GM12891 (cell line): Measurements from ENCODE around the gene BCL11A.

Experiments used
- DNase-seq: peaks from one replicate; pipeline ENCODE4 v3.0.0; 2011; ENCODE audit warnings: low spot score; ENCODE audit not compliant: insufficient read length
- FAIRE-seq: peaks from 2 replicates; lab custom pipeline; 2011; peaks lifted over from hg19 to GRCh38; lab: Jason Lieb, UNC
- PAX5 ChIP-seq: IDR thresholded peaks from 2 replicates; pipeline ENCODE4 v1.6.1; 2011; ENCODE audit warnings: low read length, moderate library complexity, mild to moderate bottlenecking; ENCODE audit not compliant: insufficient read depth, severe bottlenecking
- POLR2A ChIP-seq: IDR thresholded peaks from 2 replicates; pipeline ENCODE4 v1.6.1; 2011; ENCODE audit warnings: low read depth, low read length, control low read depth
- POLR2AphosphoS5 ChIP-seq: IDR thresholded peaks from 2 replicates; pipeline ENCODE4 v1.6.1; 2011; ENCODE audit warnings: low read depth, low read length, control low read depth
- POU2F2 ChIP-seq: IDR thresholded peaks from 2 replicates; pipeline ENCODE4 v1.6.1; 2011; ENCODE audit warnings: low read depth, mild to moderate bottlenecking, control low read depth, low read length, moderate library complexity
- SPI1 ChIP-seq: IDR thresholded peaks from 2 replicates; pipeline ENCODE4 v1.6.1; 2011; ENCODE audit warnings: low read depth, low read length, control low read depth
- TAF1 ChIP-seq: IDR thresholded peaks from 2 replicates; pipeline ENCODE4 v1.6.1; 2011; ENCODE audit warnings: low read depth, low read length, control low read depth

Gene BCL11A

GRCh38 chr2:60490848-60491247 lies 62.6 kb downstream of the BCL11A start:
- TF ChIP-seq SPI1 (no peak), POLR2AphosphoS5 (no peak), POU2F2 (no peak), TAF1 (no peak), POLR2A (no peak), PAX5 (no peak)
- FAIRE-seq (peak; percentile 45), DNase-seq (no peak)

- TF ChIP-seq TAF1 (no peak), POLR2A (no peak), POU2F2 (no peak), POLR2AphosphoS5 (no peak), SPI1 (no peak), PAX5 (no peak)
- no peak for FAIRE-seq
Measured at GRCh38 chr2:60490441-60490840, 63.0 kb downstream of the BCL11A start.

GRCh38 chr2:60489289-60489688 lies 64.2 kb downstream of the BCL11A start:
- TF ChIP-seq SPI1 (no peak), POLR2AphosphoS5 (no peak), PAX5 (no peak), TAF1 (no peak), POU2F2 (no peak), POLR2A (no peak)
- FAIRE-seq (no peak), DNase-seq (no peak)

More at GRCh38 chr2:60490441-60490840, 63.0 kb downstream of the BCL11A start:
- DNase-seq, result no peak

- FAIRE-seq, result peak; percentile 80
- TF ChIP-seq SPI1 (no peak), PAX5 (no peak), POU2F2 (no peak), TAF1 (no peak), POLR2A (no peak), POLR2AphosphoS5 (no peak)
- no peak for DNase-seq
Measured at GRCh38 chr2:60488291-60488690, 65.2 kb downstream of the BCL11A start.

GRCh38 chr2:60487174-60487573 lies 66.3 kb downstream of the BCL11A start:
- FAIRE-seq, result no peak

GRCh38 chr2:60486551-60486950 lies 66.9 kb downstream of the BCL11A start:
- DNase-seq (no peak), FAIRE-seq (no peak)
- TF ChIP-seq POU2F2, result no peak

More at GRCh38 chr2:60487174-60487573, 66.3 kb downstream of the BCL11A start:
- DNase-seq, result no peak
- TF ChIP-seq PAX5 (no peak), POLR2AphosphoS5 (no peak), SPI1 (no peak), POU2F2 (no peak)

GRCh38 chr2:60486067-60486466 lies 67.4 kb downstream of the BCL11A start:
- DNase-seq, result no peak
- FAIRE-seq, result no peak
- no peak for TF ChIP-seq PAX5
- no peak for TF ChIP-seq TAF1

- TF ChIP-seq POLR2A (no peak), SPI1 (no peak), POLR2AphosphoS5 (no peak), TAF1 (no peak), PAX5 (no peak), POU2F2 (no peak)
- no peak for FAIRE-seq
- no peak for DNase-seq
Measured at GRCh38 chr2:60485550-60485949, 67.9 kb downstream of the BCL11A start.

GRCh38 chr2:60485055-60485454 lies 68.4 kb downstream of the BCL11A start:
- no peak for FAIRE-seq
- no peak for TF ChIP-seq SPI1
- TF ChIP-seq POLR2A, result no peak
- TF ChIP-seq TAF1, result no peak
- no peak for TF ChIP-seq POU2F2
- TF ChIP-seq POLR2AphosphoS5, result no peak
- TF ChIP-seq PAX5, result no peak

GRCh38 chr2:60484133-60484645 lies 69.3 kb downstream of the BCL11A start:
- TF ChIP-seq SPI1 (peak; percentile 73), TAF1 (no peak)
- no peak for DNase-seq
- FAIRE-seq, result peak; percentile 65

More at GRCh38 chr2:60485055-60485454, 68.4 kb downstream of the BCL11A start:
- DNase-seq, result no peak

- FAIRE-seq (peak; percentile 35), DNase-seq (no peak)
- TF ChIP-seq SPI1 (no peak), PAX5 (no peak), POLR2A (no peak), TAF1 (no peak), POU2F2 (no peak), POLR2AphosphoS5 (no peak)
Measured at GRCh38 chr2:60483401-60483800, 70.1 kb downstream of the BCL11A start.
